Stimulated activated CD4-positive, alpha-beta T cell treated with anti-CD3 and anti-CD28 coated beads, Interleukin-4, amount 100 ng/mL, for 48 hours (primary cell): Measurements from ENCODE around the gene CCNL1.
"Not testable (repeated sequence)": the region's sequence is repeated elsewhere in the genome, so short reads cannot be mapped to it uniquely, and the experiment has no call there.

Experiments used
- DNase-seq, 2 donors: peaks; one replicate each; pipeline ENCODE4 v3.0.0-alpha.2; 2020; ENCODE audit warnings: low read depth in 2 of 2

Gene CCNL1

GRCh38 chr3:157159762-157160657 is at the start of gene CCNL1:
CCNL1 (minus strand) TSS chr3:157160147; CDS start chr3:157160094, 53 bp downstream.
- peak; percentile 93 to 94 for DNase-seq

- no peak for DNase-seq
Measured at GRCh38 chr3:157204880-157205279, 44.9 kb upstream of the CCNL1 start.

GRCh38 chr3:157204431-157204830 is 44.5 kb upstream of the CCNL1 start:
- DNase-seq = no peak

- DNase-seq = no peak
Measured at GRCh38 chr3:157201648-157202278, 41.8 kb upstream of the CCNL1 start.

GRCh38 chr3:157199841-157200240 is 39.9 kb upstream of the CCNL1 start:
- DNase-seq = no peak

- no peak for DNase-seq
Measured at GRCh38 chr3:157195965-157196364, 36.0 kb upstream of the CCNL1 start.

GRCh38 chr3:157191149-157191548 is 31.2 kb upstream of the CCNL1 start:
- DNase-seq = not testable (repeated sequence)

- no peak for DNase-seq
Measured at GRCh38 chr3:157190380-157190872, 30.5 kb upstream of the CCNL1 start.

- DNase-seq = no peak
Measured at GRCh38 chr3:157188391-157188790, 28.4 kb upstream of the CCNL1 start.

GRCh38 chr3:157182879-157183278 is 22.9 kb upstream of the CCNL1 start:
- no peak for DNase-seq

- no peak for DNase-seq
Measured at GRCh38 chr3:157180262-157180661, 20.3 kb upstream of the CCNL1 start.

GRCh38 chr3:157179365-157179803 is 19.4 kb upstream of the CCNL1 start:
- DNase-seq = no peak

- DNase-seq = not testable (repeated sequence)
Measured at GRCh38 chr3:157178503-157179364, 18.8 kb upstream of the CCNL1 start.

GRCh38 chr3:157177801-157178453 is 18.0 kb upstream of the CCNL1 start:
- DNase-seq = not testable (repeated sequence)

- DNase-seq = no peak
Measured at GRCh38 chr3:157176934-157177333, 17.0 kb upstream of the CCNL1 start.

GRCh38 chr3:157175691-157176507 is 16.0 kb upstream of the CCNL1 start:
- DNase-seq = no peak

- peak; percentile 95 to 96 for DNase-seq
Measured at GRCh38 chr3:157174649-157175498, 14.9 kb upstream of the CCNL1 start.

- DNase-seq = no peak
Measured at GRCh38 chr3:157174290-157174648, 14.3 kb upstream of the CCNL1 start.

- not testable (repeated sequence) for DNase-seq
Measured at GRCh38 chr3:157173343-157173742, 13.4 kb upstream of the CCNL1 start.

GRCh38 chr3:157172746-157173145 is 12.8 kb upstream of the CCNL1 start:
- DNase-seq = no peak
